PC-3 (cell line): ENCODE data around the gene SPC24.

ENCODE experiments used
- CTCF ChIP-seq: fragments of 300-600 bp; sonication (generic); conservative IDR thresholded peaks from 2 replicates; pipeline ENCODE4 v1.5.1; 2017; ENCODE audit warnings: antibody characterized with exemption, low read depth, mild to moderate bottlenecking, low read length
- EZH2 ChIP-seq: fragments of 300-600 bp; sonication (generic); IDR thresholded peaks from one replicate; pipeline ENCODE4 v1.6.1; 2017; ENCODE audit warnings: antibody characterized with exemption, mild to moderate bottlenecking, low read length; ENCODE audit not compliant: unreplicated experiment
- EZH2phosphoT487 ChIP-seq: fragments of 300-600 bp; sonication (generic); IDR thresholded peaks from 2 replicates; pipeline ENCODE4 v1.6.1; 2018; ENCODE audit warnings: mild to moderate bottlenecking, antibody characterized with exemption, low read length, borderline replicate concordance

DNA sequence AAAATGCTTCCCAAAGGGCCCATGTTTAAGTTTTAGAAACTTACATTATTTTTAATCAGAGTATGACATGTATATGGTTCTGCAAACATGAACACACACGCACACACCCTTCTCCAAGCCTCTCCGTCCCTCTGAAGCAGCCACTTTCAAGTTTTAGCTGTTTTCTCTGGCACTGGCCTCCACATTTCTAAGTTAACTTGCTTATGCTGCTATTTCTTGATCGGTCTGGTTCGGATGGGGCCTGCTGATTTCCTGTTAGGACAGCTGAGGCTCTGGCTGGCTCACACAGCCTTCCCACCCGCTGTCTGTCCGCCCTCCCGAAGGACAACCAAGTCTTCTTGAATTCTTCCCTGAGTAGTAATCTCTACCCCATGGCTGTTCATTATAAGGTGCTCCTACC, 4.4 kb downstream of the SPC24 start:
- TF ChIP-seq EZH2 (no peak), CTCF (no peak), EZH2phosphoT487 (no peak)
